Measurements from ENCODE around the gene HSP90AB1.

HSP90AB1 gene

DNA sequence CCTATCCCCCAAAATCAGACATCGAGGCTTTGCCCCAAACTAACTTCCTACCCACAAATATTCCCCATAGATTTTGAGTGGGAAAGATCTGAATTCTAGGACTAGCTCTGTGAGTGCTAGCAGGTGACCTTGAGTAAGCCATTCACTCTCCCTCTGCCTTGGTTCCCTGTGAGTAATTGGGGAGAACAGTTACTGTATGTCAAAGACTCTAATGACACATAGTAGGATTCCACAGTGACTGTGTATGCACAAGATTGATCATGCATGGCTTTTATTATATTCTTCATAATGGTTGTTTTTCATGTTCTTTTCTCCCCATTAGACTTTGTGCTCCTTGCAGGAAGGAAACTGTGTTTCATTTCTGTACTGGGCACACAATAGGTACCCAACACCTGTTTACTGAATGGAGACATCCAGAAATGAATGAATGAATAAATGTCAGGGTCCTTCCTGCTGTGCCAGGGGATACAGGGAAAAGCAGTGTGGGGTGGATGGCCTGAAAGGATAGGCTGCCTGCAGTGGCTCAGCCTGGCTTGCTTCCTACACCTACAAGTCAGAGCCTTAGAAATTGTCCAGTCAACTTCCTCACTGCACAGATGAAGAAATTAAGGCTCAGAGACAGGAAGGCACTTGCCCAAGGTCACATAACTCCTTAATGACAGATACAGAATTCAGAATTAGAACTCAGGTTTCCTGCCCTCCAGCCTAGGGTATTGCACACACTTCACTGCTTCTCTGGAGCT is 22.4 kb downstream of the HSP90AB1 start:
- DNase-seq (ENCODE audit: low read depth), result no peak

DNA sequence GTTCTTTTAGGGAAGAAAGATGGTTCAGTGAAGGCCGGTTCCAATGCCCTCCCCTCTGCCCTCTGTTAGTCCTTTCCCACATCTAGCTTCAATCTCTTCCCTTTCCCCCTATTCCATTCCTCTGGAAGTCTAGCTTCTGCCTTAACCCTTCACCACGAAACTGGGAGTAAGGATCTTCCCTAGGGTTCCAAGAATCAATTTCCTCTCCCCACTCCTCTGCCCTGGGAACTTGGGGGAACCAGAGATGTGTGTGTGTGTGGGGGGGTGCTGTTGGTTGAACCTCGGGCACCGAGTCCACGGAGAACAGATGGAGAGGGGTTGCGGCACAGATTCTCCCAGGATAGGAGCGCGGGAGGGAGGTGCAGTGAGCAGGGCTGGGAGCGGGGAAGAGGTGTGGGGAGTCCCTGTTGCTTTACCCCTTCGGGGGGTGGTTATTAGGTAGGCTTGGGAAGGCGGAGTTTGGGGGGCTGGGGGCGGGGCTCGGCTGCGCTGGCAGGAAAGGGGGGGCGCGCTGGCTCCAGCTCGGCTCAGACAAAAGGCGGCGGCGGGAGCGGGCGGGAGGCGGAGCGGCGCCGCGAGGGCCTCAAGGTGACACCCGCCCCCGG is 23.1 kb downstream of the HSP90AB1 start, which contains the start of gene TMEM151B:
Gene TMEM151B, plus strand, starts transcription at position 530 of the 605 bp plus-strand sequence. CDS start 293 bp downstream, outside the sequence.
- DNase-seq (ENCODE audit: low read depth), result no peak

DNA sequence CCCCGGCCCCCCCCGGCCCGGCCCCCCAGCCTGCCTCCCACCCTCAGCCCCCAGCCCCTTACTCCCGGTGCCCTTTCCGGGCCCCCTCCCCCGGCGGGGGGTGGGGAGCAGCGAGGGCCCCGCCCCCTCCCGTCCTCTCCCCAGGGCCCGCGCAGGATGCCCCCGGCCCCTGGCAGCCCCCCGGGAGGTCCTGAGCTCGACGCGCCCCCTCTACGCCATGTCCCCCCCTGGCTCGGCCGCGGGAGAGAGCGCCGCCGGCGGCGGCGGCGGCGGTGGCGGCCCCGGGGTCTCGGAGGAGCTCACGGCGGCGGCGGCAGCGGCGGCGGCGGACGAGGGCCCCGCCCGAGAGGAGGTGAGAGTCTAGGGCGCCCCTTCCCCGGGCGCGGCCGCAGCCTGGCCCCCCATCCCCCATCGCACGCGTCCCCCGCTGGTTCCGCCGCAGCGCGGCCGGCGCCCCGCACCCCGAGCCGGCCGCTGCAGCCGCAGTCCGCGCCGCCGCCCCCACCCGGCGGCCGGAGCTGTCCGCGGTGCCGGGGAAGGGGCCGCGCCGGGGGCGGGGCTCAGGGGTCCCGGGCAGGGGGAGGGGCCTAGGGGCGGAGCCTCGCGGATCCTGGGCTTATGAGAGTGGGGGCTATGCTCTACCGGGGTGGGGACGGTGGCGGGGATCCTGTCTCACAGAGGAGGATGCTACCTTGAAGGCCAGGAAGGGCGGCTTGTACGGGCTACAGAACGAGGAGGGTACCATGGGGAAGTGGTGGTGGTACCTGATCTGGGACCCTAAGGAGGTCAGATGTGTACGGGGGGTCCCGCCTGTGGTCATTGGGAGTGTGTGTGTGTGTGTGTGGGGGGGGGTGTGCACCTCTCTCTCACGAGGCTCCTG is 23.9 kb downstream of the HSP90AB1 start:
- no peak for DNase-seq (ENCODE audit: low read depth)

DNA sequence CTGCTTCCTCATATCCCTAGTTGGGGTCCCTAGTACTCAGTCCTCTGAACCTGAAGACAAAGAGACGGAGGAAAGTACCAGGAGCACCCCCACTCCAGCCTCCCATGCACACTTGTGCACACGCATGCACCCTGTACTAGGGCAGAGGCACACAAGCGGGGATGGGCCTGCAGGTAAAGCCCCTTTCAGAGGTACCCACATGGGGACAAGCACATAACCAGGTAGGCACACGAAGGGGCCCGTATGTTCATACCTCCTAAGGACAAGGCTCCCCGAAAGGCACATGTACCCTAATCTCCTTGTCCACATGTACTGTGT is 24.5 kb downstream of the HSP90AB1 start:
- DNase-seq (ENCODE audit: low read depth), result no peak

DNA sequence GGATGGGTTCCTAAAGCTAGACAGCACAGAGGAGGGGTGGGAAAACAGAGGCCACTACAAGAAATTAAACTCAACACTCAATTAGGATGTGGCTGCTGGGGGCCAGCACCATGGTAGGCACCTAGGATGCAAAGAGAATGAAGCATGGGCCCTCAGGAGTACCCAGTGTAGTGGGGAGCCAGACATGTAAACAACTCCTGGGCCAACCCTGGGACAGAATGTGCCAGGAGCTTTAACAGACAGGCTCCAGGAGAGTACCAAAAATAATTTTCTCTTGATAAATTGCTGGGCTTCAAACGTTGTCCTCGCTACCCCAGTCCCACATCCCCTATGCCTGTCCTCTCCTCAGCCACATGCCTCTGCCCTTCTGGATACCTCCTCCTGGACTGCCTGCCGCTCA is 25.0 kb downstream of the HSP90AB1 start:
- DNase-seq (ENCODE audit: low read depth), result no peak

DNA sequence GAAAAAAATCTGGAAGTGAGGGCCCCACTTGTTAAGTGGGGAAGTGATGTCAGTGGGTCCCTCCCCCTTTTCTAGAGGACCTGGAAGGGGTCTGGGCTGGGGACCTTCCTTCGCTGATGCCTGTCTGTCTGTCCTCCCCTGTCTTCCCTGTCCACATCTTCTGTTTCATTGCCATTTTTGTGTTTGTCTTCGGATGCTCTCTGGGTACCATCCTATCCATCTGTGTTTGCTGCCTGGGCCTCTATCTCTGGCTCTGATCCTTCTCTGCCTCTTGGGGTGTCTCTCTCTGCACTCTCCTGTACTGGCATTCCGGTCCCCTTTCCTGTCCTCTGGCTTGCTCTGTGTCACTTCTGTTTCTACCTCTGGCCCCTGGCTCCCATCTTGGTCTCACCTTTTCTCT is 25.6 kb downstream of the HSP90AB1 start:
- DNase-seq (ENCODE audit: low read depth), result no peak

DNA sequence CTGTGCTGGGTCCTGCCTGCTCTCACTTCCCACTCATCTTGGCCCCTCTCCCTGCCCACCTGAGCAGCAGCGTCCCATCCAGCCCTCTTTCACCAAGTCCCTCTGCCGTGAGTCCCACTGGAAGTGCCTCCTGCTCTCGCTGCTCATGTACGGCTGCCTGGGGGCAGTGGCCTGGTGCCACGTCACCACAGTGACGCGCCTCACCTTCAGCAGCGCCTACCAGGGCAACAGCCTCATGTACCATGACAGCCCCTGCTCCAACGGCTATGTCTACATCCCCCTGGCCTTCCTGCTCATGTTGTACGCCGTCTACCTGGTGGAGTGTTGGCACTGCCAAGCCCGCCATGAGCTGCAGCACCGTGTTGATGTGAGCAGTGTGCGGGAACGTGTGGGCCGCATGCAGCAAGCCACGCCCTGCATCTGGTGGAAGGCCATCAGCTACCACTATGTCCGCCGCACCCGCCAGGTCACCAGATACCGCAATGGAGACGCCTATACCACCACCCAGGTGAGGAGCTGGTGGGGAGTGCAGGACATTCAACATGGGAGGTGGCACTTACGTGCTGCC is 26.2 kb downstream of the HSP90AB1 start:
- no peak for DNase-seq (ENCODE audit: low read depth)

DNA sequence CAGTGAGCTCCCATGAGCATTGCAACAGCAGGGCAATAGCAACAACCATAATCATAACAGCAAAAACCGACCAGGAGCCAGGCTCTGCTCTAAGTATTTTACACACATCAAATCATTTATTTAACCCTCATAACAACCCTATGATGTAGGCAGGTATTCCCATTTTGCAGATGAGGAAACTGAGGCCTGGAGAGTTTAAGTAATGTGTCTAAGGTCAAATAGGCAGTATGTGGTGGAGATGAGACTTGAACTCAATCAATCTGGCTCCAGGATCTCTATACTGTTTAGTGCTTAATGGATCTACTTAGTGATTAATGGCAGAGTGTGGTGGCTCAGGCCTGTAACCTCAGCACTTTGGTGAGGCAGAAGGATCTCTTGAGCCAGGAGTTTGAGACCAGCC is 26.7 kb downstream of the HSP90AB1 start:
- DNase-seq (ENCODE audit: low read depth), result no peak

DNA sequence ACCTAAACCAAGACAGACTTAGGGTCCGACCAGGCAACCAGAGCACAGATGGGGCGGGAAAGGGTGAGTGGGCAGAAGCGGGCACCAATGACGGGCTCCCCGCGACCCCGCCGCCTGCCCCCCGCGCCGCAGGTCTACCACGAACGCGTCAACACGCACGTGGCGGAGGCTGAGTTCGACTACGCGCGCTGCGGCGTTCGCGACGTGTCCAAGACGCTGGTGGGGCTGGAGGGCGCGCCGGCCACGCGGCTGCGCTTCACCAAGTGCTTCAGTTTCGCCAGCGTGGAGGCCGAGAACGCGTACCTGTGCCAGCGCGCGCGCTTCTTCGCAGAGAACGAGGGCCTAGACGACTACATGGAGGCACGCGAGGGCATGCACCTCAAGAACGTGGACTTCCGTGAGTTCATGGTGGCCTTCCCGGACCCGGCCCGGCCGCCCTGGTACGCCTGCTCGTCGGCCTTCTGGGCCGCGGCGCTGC is 28.4 kb downstream of the HSP90AB1 start:
- DNase-seq (ENCODE audit: low read depth), result no peak

DNA sequence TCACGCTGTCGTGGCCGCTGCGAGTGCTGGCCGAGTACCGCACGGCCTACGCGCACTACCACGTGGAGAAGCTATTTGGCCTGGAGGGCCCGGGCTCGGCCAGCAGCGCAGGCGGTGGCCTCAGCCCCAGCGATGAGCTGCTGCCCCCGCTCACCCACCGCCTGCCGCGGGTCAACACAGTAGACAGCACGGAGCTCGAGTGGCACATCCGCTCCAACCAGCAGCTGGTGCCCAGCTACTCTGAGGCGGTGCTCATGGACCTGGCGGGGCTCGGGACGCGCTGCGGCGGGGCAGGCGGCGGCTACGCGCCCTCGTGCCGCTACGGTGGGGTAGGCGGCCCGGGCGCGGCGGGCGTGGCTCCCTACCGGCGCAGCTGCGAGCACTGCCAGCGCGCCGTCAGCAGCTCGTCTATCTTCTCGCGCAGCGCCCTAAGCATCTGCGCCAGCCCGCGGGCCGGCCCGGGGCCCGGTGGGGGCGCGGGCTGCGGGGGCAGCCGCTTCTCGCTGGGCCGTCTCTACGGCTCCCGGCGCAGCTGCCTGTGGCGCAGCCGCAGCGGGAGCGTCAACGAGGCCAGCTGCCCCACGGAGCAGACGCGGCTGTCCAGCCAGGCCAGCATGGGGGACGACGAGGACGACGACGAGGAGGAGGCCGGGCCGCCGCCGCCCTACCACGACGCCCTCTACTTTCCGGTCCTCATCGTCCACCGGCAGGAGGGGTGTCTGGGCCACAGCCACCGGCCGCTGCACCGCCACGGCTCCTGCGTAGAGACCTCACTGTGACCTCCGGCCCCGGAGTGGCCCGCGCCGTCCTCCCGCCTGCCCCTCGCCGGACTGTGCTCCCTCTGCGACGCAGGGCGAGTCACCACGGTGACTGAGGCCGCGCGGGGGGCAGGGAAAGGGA is 29.1 kb downstream of the HSP90AB1 start:
- no peak for DNase-seq (ENCODE audit: low read depth)

DNA sequence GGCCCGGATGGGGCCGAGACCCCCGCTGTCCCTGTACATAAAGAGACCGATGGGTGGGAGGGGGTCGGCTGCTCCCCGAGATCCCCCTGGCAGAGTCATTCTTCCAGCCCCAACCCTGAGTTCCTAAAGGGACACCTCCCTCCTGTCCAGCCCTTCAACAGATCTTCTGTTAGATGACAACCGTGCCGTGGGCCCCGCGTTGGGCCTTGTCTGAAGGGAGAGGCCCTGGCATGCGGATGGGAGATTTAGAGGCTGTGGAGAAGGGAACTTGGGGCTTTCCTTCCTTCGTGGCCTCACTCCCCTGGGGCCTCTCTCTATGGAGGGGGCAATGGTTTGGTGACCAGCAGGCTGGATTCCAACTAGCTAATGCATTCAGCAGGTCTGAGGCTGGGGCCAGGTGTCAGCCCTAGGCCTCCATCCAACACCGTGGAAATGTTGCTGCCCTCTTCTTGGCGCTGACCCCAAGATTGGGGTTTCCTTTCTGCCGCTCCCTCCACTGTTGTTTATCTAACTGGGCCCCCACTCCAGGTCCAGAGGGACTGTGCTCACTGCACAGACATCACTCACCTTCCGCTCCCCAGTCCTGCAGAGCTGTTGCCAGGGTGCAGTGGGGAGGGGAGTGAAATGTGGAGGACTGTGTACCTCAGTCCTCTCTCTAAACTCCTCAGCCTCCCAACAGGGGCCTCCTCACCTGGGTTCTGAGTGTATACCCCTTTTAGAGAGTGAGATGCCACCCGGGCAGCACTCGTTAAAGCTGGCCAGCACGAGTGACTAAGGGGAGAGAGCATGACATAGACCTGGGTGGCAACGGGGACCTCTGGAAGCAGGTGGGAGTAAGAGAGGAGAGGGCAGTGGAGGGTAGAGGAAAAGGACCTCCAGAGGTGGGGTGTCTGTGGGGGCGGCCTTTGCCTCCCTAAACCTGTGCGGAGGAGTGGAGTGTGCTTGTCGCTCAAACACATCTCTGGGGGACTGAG is 30.1 kb downstream of the HSP90AB1 start:
- no peak for DNase-seq (ENCODE audit: low read depth)

DNA sequence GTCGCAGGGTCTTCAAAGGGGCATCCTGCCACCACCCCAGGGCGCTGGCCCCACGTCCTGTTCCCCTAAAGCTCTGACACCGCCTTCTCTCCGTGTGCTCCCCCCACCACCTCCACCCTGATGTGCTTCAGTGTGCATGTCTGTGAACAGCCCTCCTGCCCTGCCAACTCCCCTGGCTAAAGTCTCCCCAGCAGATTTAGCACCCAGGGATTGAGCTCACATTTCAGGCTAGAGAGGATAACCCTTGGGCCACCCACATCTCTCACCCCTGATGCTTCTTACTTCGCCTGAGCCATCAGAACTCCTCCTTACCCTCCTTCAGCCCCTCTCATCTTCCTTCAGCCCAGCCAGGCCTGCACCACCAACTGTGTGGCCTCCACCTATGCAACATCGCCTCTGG is 30.9 kb downstream of the HSP90AB1 start:
- no peak for DNase-seq (ENCODE audit: low read depth)

DNA sequence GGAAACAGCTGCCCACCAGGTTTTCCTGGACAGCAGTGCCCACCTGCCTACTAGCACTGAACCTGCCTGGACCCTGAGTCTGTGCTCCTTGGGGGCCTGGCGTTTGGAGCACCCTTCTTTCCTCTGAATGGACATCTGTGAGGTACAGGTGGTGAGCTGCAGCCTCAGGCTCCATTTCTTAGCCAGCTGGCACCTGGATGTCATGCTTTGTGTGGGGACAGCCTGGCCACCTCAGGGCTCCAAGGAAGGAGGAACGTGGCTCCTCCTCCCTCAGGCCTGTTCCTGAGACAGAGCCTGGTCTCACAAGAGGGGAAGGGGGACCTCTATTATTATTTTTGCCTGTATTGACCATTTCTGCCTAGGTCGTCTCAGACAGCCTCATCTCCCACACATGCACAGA is 31.4 kb downstream of the HSP90AB1 start:
- no peak for DNase-seq (ENCODE audit: low read depth)

DNA sequence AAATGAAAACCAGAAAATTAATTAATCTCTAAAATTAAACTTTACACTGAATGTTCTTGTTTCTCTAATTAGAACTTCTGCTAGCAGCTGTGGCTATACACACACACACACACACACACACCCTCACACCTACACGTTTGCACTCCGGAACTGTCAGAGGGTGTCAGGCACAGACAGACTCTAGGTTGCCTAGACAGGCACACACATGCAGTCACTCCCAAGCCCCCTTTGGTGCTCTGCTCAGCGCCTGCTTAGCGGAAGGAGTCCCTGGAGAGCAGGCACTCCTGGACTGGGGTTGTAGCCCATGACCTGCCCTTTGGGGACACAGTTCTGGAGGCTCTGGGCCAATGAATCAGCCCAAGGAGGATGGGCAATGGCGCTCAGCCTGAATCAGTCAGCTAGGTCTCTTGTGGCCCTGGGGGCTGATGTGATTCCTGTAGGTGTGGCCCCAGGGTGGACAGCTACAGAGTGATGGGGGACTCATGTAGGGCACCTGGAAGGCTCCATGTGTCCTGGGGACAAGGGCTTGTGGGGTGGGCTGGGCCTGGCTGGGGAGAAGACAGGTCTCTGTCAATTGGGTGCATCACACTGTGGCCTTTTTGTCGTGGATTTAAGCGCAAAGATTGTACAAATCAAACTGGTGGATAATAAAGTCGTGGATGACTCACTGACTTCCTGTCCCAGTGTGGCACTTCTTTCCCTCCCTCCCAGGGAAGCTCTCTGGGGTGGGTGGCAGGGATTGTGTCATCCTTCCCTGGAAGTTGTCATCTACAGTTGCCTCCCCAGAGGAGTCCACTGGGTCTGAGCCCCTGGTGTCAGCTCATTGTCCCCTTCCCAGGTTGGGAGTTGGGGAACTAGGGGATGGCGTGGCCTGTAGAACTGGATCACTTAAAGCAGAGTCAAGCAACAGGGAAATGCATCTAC is 32.1 kb downstream of the HSP90AB1 start:
- no peak for DNase-seq (ENCODE audit: low read depth)

DNA sequence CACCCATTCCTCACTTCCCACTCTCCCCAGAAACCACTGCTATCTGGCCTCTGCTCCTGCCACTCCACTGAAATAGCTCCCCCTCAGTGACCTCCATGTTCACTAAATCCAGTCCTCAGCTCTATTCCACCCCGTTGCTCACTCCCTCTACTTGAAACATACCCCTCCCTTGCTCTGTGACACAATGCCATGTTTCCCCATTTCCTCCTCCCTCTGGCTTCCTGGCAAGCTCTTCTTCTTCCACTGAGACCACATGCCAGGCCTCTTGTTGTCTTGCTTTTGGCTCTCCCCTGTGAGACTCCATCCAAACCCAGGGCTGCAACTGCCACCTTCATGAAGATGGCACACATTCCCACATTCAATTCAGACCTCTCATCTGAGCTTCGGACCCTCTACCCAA is 37.2 kb downstream of the HSP90AB1 start:
- no peak for DNase-seq (ENCODE audit: low read depth)

DNA sequence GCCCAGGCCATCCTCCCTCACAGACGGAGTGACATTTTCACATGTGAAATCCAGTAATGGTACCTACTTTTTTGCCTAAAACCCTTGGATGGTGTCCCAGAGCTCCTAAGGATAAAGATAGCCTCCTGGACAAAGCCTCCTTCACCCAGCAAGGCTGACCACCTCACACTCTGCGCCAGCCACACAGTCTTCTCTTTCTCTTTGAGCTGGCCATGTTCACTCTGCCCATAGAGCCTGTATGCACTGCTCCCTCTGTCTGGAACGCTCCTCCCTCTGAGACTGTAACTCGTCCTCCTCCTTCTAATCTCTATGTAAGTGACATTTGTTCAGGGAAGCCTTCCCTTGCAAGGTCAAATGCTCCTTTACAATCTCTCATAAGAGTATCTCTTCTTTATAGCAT is 38.0 kb downstream of the HSP90AB1 start:
- no peak for DNase-seq (ENCODE audit: low read depth)

DNA sequence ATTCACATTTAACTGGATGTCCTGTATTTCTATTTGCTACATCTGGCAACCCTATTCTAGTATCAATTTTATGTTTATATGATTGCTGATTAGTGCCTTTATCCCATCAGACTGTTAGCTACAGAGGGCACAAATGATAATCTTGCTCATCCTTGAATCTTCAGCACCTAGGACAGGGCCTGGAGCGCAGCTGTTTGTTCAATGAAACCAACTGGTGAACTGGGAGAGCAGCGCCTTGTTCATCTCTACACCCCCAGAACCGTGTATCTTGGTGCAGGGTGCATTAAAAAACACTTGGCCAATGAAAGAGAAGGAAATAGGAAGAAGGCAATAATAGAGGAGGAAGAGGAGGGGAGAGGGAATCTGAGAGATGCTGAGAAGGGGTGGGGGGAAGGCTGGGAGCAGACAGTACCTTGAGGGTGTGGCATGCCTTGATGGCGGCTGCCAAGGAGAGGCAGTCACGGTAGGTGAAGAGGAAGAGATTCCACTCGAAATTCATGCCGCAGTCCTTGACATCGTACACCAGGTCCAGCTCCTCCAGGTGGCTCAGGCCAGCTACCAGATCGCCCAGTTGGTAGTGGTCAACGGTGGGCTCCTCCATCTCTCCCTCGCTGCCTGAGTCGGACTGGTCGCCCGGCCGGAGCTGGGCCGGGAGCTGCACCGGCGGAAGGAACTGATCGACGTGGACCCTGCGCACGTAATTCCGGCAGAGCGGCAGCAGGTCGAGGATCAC is 38.8 kb downstream of the HSP90AB1 start:
- no peak for DNase-seq (ENCODE audit: low read depth)

DNA sequence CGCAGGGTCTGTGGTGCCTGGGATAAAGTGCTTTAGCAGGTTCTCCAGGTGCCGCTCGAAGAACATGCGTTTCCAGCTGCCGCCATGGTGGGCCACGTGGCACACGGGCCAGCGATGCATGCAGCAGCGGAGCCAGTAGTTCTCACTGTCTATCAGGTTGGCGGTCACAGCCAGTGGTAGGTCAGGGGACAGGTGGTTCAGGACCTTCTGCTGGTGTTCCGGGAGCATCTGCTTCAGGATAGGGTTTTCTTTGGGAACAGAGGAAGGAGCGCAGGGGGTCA is 39.3 kb downstream of the HSP90AB1 start:
- DNase-seq (ENCODE audit: low read depth), result no peak

DNA sequence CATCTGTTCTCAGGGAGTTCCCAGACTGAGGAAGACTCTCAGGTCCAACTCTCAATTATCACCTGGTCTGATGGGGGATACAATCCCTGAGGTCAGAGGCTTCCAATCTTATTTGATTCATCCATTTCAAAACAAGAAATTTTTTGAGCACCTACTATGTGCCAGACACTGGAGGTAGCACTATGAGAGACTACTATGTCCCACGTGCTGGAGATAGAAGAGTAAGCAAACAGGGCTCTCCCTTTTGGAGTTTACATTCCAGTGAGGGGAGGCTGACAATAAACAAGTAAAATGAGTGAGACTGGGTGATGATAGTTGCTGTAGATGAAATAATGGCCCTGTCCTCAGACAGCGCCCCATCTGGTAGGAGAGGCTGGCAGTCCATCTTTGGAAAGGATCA is 39.8 kb downstream of the HSP90AB1 start:
- no peak for DNase-seq (ENCODE audit: low read depth)

Data from activated T-helper 1 cell treated with Interleukin-2 at 50 U/mL for 16 hours (primary cell).